HepG2 (cell line): Measurements from ENCODE around the gene CCNQ. TPM values are rescaled to one million over a fixed set of nuclear protein-coding genes. Genes with fewer than 3 reads are reported as not detected.
A peak's percentile ranks its signal among the peaks of the same experiment; 100 is the strongest.

Experiments
- CSRNP1 ChIP-seq: sonication (generic); formaldehyde crosslinking; IDR thresholded peaks from 2 replicates; pipeline ENCODE4 v1.8.1; 2023; ENCODE audit warnings: mild to moderate bottlenecking, missing genetic modification reagents
- E2F2 ChIP-seq: sonication (generic); formaldehyde crosslinking; IDR thresholded peaks from 2 replicates; pipeline ENCODE4 v1.4.0; 2020; ENCODE audit warnings: missing genetic modification reagents, borderline replicate concordance
- HOMEZ ChIP-seq: IDR thresholded peaks from 2 replicates; pipeline ENCODE4 v1.6.1; 2016; ENCODE audit warnings: low read depth
- JUN ChIP-seq: sonication (generic); formaldehyde crosslinking; IDR thresholded peaks from 2 replicates; pipeline ENCODE4 v1.4.0; 2020; ENCODE audit warnings: mild to moderate bottlenecking, missing genetic modification reagents
- MAF1 ChIP-seq: sonication (generic); formaldehyde crosslinking; IDR thresholded peaks from 2 replicates; pipeline ENCODE4 v1.5.0; 2020; ENCODE audit warnings: missing genetic modification reagents, borderline replicate concordance
- POLR2A ChIP-seq, 2 experiments: IDR thresholded peaks; 2 replicates each; pipeline ENCODE4 v1.6.1; 2011; ENCODE audit warnings: low read depth in 2 of 2, low read length in 2 of 2, mild to moderate bottlenecking in 1 of 2, moderate library complexity in 1 of 2; ENCODE audit not compliant: insufficient read depth in 1 of 2
- RBM22 ChIP-seq: fragments of 200-400 bp; formaldehyde crosslinking; optimal IDR thresholded peaks from 2 replicates; pipeline ENCODE3; 2017; ENCODE audit warnings: mild to moderate bottlenecking, low read length, moderate library complexity
- SNAPC2 ChIP-seq: sonication (generic); formaldehyde crosslinking; IDR thresholded peaks from 2 replicates; pipeline ENCODE4 v1.8.1; 2022; ENCODE audit warnings: mild to moderate bottlenecking, missing genetic modification reagents
- SP4 ChIP-seq: sonication (generic); formaldehyde crosslinking; IDR thresholded peaks from 2 replicates; pipeline ENCODE4 v1.8.1; 2023; ENCODE audit warnings: mild to moderate bottlenecking, missing genetic modification reagents
- ZMYM2 ChIP-seq: sonication (generic); formaldehyde crosslinking; IDR thresholded peaks from 2 replicates; pipeline ENCODE4 v1.8.0; 2022; ENCODE audit warnings: mild to moderate bottlenecking, missing genetic modification reagents
- ZMYM4 ChIP-seq: sonication (generic); formaldehyde crosslinking; IDR thresholded peaks from 2 replicates; pipeline ENCODE4 v1.8.1; 2023; ENCODE audit warnings: mild to moderate bottlenecking, missing genetic modification reagents
- ZNF552 ChIP-seq: sonication (generic); formaldehyde crosslinking; IDR thresholded peaks from 2 replicates; pipeline ENCODE4 v1.9.0; 2022; ENCODE audit warnings: missing genetic modification reagents, mild to moderate bottlenecking, borderline replicate concordance
- ZNF781 ChIP-seq: sonication (generic); formaldehyde crosslinking; IDR thresholded peaks from 2 replicates; pipeline ENCODE4 v1.5.1; 2020; ENCODE audit warnings: borderline replicate concordance, mild to moderate bottlenecking, missing genetic modification reagents; ENCODE audit errors: not compliant biosample characterization
- ZNF879 ChIP-seq: sonication (generic); formaldehyde crosslinking; IDR thresholded peaks from 2 replicates; pipeline ENCODE4 v1.8.1; 2023; ENCODE audit warnings: missing genetic modification reagents
- ZXDC ChIP-seq: sonication (generic); formaldehyde crosslinking; IDR thresholded peaks from 2 replicates; pipeline ENCODE4 v1.5.0; 2020; ENCODE audit warnings: mild to moderate bottlenecking, missing genetic modification reagents
- polyA plus RNA-seq, 8 experiments: library from polyadenylated mRNA; depleted of rRNA in 3 of 8; stranded (reverse) in 7 of 8; unstranded in 1 of 8; fragments of >200 nt; fragmentation: Illumina TruSeq in 4 of 8; extraction: Trizol in 4 of 8; gene quantifications; 2 replicates each; pipeline versions ENCODE4 v1.2.1 to v1.2.3, GENCODE V29; 2011 to 2016; ENCODE audit warnings: low read depth in 4 of 8, missing spikeins in 1 of 8, mixed read lengths in 1 of 8; ENCODE audit not compliant: insufficient read depth in 1 of 8
- total RNA-seq, 5 experiments: library from RNA; depleted of rRNA; stranded (reverse); fragments of >200 nt; fragmentation: Illumina TruSeq; extraction: Trizol; gene quantifications; 2 replicates each; pipeline ENCODE4 v1.2.3, GENCODE V29; 2016; ENCODE audit warnings: low read depth in 1 of 5
- TF ChIP-seq, protein P1 (sequence below): sonication (generic); formaldehyde crosslinking; IDR thresholded peaks from 2 replicates; pipeline ENCODE4 v1.5.0; 2020; ENCODE audit warnings: missing genetic modification reagents, mild to moderate bottlenecking, borderline replicate concordance
- TF ChIP-seq, protein P2 (sequence below): IDR thresholded peaks from 2 replicates; pipeline ENCODE4 v1.6.1; 2018; ENCODE audit warnings: missing genetic modification reagents, mild to moderate bottlenecking, missing compliant biosample characterization
- TF ChIP-seq, protein P3 (sequence below): sonication (generic); formaldehyde crosslinking; IDR thresholded peaks from 2 replicates; pipeline ENCODE4 v1.8.1; 2023; ENCODE audit warnings: missing genetic modification reagents, inconsistent platforms, borderline replicate concordance

The CCNQ gene
- total and polyA plus RNA-seq, 2 of the 13 experiments (the other 11 are each of a cell fraction or from before 2014, with no cell fraction given): 15.0 to 25.5 TPM

- TF ChIP-seq SNAPC2 (no peak), ZMYM2 (CRISPR knock-in tag) (no peak), ZNF552 (no peak), POLR2A (IDR thresholded peaks at IDR 0.05; ENCODE audit: insufficient read depth in 1 of 2, low read depth in 2 of 2, low read length in 2 of 2) (no peak), JUN (CRISPR knock-in tag) (no peak), SP4 (CRISPR knock-in tag) (no peak), MAF1 (CRISPR knock-in tag) (no peak), HOMEZ (no peak), ZNF879 (CRISPR knock-in tag) (no peak), E2F2 (CRISPR knock-in tag) (no peak), RBM22 (peak; percentile 19), CSRNP1 (0 out of 2 replicates have a peak, but pooled peaks have one; percentile 3), ZNF781 (CRISPR knock-in tag) (no peak), ZMYM4 (no peak; the same call in 1 of the 2 replicates), ZXDC (CRISPR knock-in tag) (0 out of 2 replicates have a peak, but pooled peaks have one; percentile 45)
- TF ChIP-seq, protein P1, sequence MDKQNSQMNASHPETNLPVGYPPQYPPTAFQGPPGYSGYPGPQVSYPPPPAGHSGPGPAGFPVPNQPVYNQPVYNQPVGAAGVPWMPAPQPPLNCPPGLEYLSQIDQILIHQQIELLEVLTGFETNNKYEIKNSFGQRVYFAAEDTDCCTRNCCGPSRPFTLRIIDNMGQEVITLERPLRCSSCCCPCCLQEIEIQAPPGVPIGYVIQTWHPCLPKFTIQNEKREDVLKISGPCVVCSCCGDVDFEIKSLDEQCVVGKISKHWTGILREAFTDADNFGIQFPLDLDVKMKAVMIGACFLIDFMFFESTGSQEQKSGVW (CRISPR knock-in tag): no peak
- TF ChIP-seq, protein P2, sequence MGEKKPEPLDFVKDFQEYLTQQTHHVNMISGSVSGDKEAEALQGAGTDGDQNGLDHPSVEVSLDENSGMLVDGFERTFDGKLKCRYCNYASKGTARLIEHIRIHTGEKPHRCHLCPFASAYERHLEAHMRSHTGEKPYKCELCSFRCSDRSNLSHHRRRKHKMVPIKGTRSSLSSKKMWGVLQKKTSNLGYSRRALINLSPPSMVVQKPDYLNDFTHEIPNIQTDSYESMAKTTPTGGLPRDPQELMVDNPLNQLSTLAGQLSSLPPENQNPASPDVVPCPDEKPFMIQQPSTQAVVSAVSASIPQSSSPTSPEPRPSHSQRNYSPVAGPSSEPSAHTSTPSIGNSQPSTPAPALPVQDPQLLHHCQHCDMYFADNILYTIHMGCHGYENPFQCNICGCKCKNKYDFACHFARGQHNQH (CRISPR knock-in tag): no peak
- TF ChIP-seq, protein P3, sequence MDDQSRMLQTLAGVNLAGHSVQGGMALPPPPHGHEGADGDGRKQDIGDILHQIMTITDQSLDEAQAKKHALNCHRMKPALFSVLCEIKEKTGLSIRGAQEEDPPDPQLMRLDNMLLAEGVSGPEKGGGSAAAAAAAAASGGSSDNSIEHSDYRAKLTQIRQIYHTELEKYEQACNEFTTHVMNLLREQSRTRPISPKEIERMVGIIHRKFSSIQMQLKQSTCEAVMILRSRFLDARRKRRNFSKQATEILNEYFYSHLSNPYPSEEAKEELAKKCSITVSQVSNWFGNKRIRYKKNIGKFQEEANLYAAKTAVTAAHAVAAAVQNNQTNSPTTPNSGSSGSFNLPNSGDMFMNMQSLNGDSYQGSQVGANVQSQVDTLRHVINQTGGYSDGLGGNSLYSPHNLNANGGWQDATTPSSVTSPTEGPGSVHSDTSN (CRISPR knock-in tag): no peak
Observed at GRCh38 chrX:153626863-153627674, 28.1 kb upstream of the CCNQ start (continued).
